MCF 10A (cell line): ENCODE results near the gene SLC40A1. TPM values are rescaled to one million over a fixed set of nuclear protein-coding genes. Genes with fewer than 3 reads are reported as not detected.

Source experiments
- BruUV-seq: library from RNA; stranded (reverse); fragments of 400-500 nt; replicated peaks from 2 replicates; lab custom pipeline; 2021; lab: Mats Ljungman, UMichigan
- CTCF ChIA-PET: fragments of 300-600 bp; sonication (Branson Sonifier 250); formaldehyde crosslinking; extraction: SDS; loops from one replicate; lab custom pipeline; 2021; ENCODE audit warnings: antibody characterized with exemption, inconsistent platforms; lab: Yijun Ruan, JAX
- POLR2A ChIA-PET: fragments of 300-600, 350-650 bp; sonication (Branson Sonifier 250); formaldehyde crosslinking; extraction: SDS; loops from one replicate; lab custom pipeline; 2020; ENCODE audit warnings: antibody characterized with exemption, inconsistent platforms; lab: Yijun Ruan, JAX
- DNase-seq: peaks from one replicate; pipeline ENCODE4 v3.0.0-alpha.2; 2018; ENCODE audit not compliant: unreplicated experiment
- H3K27ac Mint-ChIP-seq: one replicate; pipeline ENCODE4 v1.8.0; 2022; ENCODE audit warnings: mild to moderate bottlenecking, low read depth, mixed read lengths; ENCODE audit not compliant: unreplicated experiment
- H3K27me3 Mint-ChIP-seq: one replicate; pipeline ENCODE4 v1.8.0; 2022; ENCODE audit warnings: mixed read lengths; ENCODE audit not compliant: insufficient read depth, unreplicated experiment
- H3K36me3 Mint-ChIP-seq: one replicate; pipeline ENCODE4 v1.8.0; 2022; ENCODE audit warnings: mild to moderate bottlenecking, moderate library complexity, mixed read lengths; ENCODE audit not compliant: insufficient read depth, unreplicated experiment
- H3K4me1 Mint-ChIP-seq: one replicate; pipeline ENCODE4 v1.8.0; 2022; ENCODE audit warnings: mixed read lengths; ENCODE audit not compliant: insufficient read depth, unreplicated experiment
- H3K4me3 Mint-ChIP-seq: one replicate; pipeline ENCODE4 v1.8.0; 2022; ENCODE audit warnings: mild to moderate bottlenecking, moderate library complexity, mixed read lengths; ENCODE audit not compliant: unreplicated experiment
- H3K9me3 Mint-ChIP-seq: one replicate; pipeline ENCODE4 v1.8.0; 2022; ENCODE audit warnings: mixed read lengths; ENCODE audit not compliant: unreplicated experiment
- CTCF ChIP-seq: fragments of 200-600 bp; IDR thresholded peaks from one replicate; pipeline ENCODE4 v1.8.0; 2022; ENCODE audit warnings: antibody characterized with exemption, mild to moderate bottlenecking; ENCODE audit not compliant: unreplicated experiment
- intact Hi-C: fragments of 100-400 bp; cut with micrococcal nuclease; formaldehyde crosslinking; loops from 2 replicates; pipeline ENCODE4 v1.14.1; 2022
- total RNA-seq: library from RNA; stranded (reverse); gene quantifications from 2 replicates; pipeline ENCODE4 v1.2.3, GENCODE V29; 2022

The SLC40A1 gene
- total RNA-seq, 1 experiment from 2014 or later = not detected

DNA sequence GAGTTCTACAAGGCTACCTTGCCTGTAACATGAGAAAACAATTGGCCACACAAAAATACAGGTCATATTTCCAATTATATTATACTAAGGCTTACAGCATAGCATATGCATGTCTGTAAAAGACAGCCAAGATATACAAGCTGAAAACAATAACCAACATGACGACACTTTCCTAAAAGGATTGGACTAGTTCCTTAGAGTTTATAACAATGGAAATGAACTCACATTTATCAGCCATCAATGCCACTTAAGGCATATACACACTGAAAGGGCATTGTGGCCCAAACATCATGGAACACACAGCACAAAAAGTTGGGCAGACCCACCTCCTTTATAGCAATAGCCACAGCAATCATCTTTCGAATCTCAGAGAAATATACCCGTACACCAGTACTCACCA, 52.0 kb downstream of the SLC40A1 start:
- no peaks in the 10 kb centered on the region for H3K27me3 Mint-ChIP-seq
- POLR2A ChIA-PET = interaction anchor here (0.8 to 0.9 kb wide), 2 partner anchors 14 to 22 kb away, joined by 3 read pairs; no protein-coding TSS in a partner anchor
- intact Hi-C loops = no loop called here
- no peaks in the 10 kb centered on the region for H3K36me3 Mint-ChIP-seq
- no peak for TF ChIP-seq CTCF
- H3K4me1 Mint-ChIP-seq = no peaks in the 10 kb centered on the region
- no peak overlapping the region for H3K27ac Mint-ChIP-seq
- BruUV-seq = no TSS peak
- CTCF ChIA-PET = no interaction called here
- no peak overlapping the region for H3K4me3 Mint-ChIP-seq
- no peaks in the 10 kb centered on the region for H3K9me3 Mint-ChIP-seq
- DNase-seq = no peak

GRCh38 chr2:189527812-189528592, 52.6 kb downstream of the SLC40A1 start:
- Mint-ChIP-seq H3K27me3 (no peaks in the 10 kb centered on the region), H3K27ac (no peak overlapping the region), H3K36me3 (no peaks in the 10 kb centered on the region), H3K4me1 (no peaks in the 10 kb centered on the region), H3K4me3 (no peak overlapping the region), H3K9me3 (no peaks in the 10 kb centered on the region)
- no peak for TF ChIP-seq CTCF
- DNase-seq = no peak
- intact Hi-C loops = no loop called here
- no TSS peak for BruUV-seq
- ChIA-PET CTCF (no interaction called here), POLR2A (interaction anchor here (0.6 to 0.9 kb wide), 2 partner anchors 14 to 25 kb away, joined by 3 read pairs; no protein-coding TSS in a partner anchor)

- POLR2A ChIA-PET = interaction anchor here (0.6 kb wide), 2 partner anchors 26 to 102 kb away, joined by 3 read pairs; no protein-coding TSS in a partner anchor
- intact Hi-C loops = no loop called here
- no peak for DNase-seq
- no TSS peak for BruUV-seq
- Mint-ChIP-seq H3K36me3 (no peaks in the 10 kb centered on the region), H3K27ac (no peak overlapping the region), H3K9me3 (no peaks in the 10 kb centered on the region), H3K4me1 (no peaks in the 10 kb centered on the region), H3K27me3 (no peaks in the 10 kb centered on the region), H3K4me3 (no peak overlapping the region)
- CTCF ChIA-PET = interaction anchor here (0.7 kb wide), 1 partner anchor 47 kb away, joined by 3 read pairs; no protein-coding TSS in a partner anchor
- no peak for TF ChIP-seq CTCF
Observed at GRCh38 chr2:189527041-189527750, 53.4 kb downstream of the SLC40A1 start.

DNA sequence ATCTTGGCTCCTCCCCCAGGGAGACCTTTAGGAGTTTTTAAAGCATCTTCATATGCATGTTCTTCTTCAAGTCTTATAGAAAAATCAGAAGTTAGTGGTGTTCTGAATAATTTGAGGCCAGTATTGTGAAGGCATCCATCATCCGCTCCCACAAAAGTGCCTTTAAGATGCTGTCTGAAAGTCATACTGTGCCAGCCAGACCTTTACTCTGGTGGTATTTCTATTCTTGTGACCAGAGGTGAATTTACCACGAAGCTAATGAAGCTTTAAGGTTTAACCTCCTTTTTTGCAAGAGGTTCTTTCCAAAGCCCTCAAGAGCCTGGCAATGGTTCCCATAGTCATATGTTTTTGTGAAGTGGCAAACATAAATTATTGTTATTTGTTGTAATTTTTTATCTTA, 54.3 kb downstream of the SLC40A1 start:
- DNase-seq = no peak
- Mint-ChIP-seq H3K4me1 (no peaks in the 10 kb centered on the region), H3K9me3 (no peaks in the 10 kb centered on the region), H3K36me3 (no peaks in the 10 kb centered on the region), H3K27me3 (no peaks in the 10 kb centered on the region), H3K4me3 (no peak overlapping the region), H3K27ac (no peak overlapping the region)
- CTCF ChIA-PET = interaction anchor here (0.6 kb wide), 1 partner anchor 1857 kb away, joined by 5 read pairs; no protein-coding TSS in a partner anchor
- no TSS peak for BruUV-seq
- TF ChIP-seq CTCF = no peak
- POLR2A ChIA-PET = no interaction called here
- intact Hi-C loops = no loop called here
